ENCODE data around the gene PCDHB4. TPM values are rescaled to one million over a fixed set of nuclear protein-coding genes. Genes with fewer than 3 reads are reported as not detected.
"Not testable (repeated sequence)": the region's sequence is repeated elsewhere in the genome, so short reads cannot be mapped to it uniquely, and the experiment has no call there.

PCDHB4 gene
- total RNA-seq, 2 experiments from 2014 or later: not detected

DNA sequence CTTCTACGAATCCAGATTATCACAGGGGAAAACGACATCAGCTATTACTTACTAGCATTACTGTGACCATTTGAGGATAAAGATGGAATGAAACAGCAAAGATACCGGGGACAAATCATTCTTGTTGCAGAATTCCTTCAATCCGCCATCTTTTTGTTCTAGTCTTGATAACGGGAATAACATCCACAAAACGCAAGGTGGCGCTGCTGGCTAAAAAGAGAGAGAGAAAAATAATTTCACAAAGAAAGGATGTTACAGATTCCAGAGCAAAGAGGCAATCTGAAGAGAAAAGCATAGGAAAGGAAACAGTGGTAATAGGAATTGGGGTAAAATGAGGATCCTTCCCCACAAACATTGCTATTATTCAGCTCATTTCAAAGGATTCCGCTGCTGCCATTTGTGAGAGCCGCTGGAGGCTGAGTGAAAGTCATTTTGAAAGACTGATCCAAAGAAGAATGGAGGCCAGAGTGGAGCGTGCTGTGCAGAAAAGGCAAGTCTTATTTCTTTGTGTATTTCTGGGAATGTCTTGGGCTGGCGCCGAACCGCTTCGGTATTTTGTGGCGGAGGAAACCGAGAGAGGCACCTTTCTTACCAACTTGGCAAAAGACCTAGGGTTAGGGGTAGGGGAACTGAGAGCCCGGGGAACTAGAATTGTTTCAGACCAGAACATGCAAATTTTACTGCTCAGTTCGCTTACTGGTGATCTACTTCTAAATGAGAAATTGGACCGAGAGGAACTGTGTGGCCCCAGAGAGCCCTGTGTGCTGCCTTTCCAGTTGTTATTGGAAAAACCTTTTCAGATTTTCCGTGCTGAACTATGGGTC, 51.0 kb downstream of the PCDHB4 start, which contains the start of gene PCDHB7:
TSS of gene PCDHB7 (plus strand) at position 264 of the 824 bp plus-strand sequence. CDS start at position 456, 192 bp downstream.
- no peak within 1 kb of the TSS for H3K4me3 Mint-ChIP-seq
- H3K27me3 Mint-ChIP-seq: peaks cover 37% of the 10 kb centered on the region
- H3K9me3 Mint-ChIP-seq: peaks cover 12% of the 10 kb centered on the region
- peaks cover 2% of the 10 kb centered on the region for H3K4me1 Mint-ChIP-seq
- peaks cover 8% of the 10 kb centered on the region for H3K36me3 Mint-ChIP-seq
- no peak within 1 kb of the TSS for H3K27ac Mint-ChIP-seq
- DNase-seq: no peak

DNA sequence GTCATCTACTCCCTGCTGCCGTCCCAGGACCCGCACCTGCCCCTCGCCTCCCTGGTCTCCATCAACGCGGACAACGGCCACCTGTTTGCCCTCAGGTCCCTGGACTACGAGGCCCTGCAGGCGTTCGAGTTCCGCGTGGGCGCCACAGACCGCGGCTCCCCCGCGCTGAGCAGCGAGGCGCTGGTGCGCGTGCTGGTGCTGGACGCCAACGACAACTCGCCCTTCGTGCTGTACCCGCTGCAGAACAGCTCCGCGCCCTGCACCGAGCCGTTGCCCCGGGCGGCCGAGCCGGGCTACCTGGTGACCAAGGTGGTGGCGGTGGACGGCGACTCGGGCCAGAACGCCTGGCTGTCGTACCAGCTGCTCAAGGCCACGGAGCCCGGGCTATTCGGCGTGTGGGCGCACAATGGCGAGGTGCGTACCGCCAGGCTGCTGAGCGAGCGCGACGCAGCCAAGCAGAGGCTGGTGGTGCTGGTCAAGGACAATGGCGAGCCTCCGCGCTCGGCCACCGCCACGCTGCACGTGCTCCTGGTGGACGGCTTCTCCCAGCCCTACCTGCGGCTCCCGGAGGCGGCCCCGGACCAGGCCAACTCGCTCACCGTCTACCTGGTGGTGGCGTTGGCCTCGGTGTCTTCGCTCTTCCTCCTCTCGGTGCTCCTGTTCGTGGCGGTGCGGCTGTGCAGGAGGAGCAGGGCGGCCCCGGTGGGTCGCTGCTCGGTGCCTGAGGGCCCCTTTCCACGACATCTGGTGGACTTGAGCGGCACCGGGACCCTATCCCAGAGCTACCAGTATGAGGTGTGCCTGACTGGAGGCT, 52.9 kb downstream of the PCDHB4 start:
- not testable (repeated sequence) for H3K4me1 Mint-ChIP-seq, H3K4me3 Mint-ChIP-seq, H3K27ac Mint-ChIP-seq, DNase-seq, H3K36me3 Mint-ChIP-seq
- peaks cover 23% of the 10 kb centered on the region for H3K27me3 Mint-ChIP-seq
- peaks cover 12% of the 10 kb centered on the region for H3K9me3 Mint-ChIP-seq

Other genes with a start within 250 kb of the PCDHB4 start
- gene PCDHA12, start 246.5 kb upstream of the PCDHB4 start, total RNA-seq: not detected
- not detected for gene PCDHA13, start 239.7 kb upstream of the PCDHB4 start, total RNA-seq
- gene PCDHAC1, start 195.5 kb upstream of the PCDHB4 start, total RNA-seq: not detected
- not detected for gene PCDHAC2, start 155.3 kb upstream of the PCDHB4 start, total RNA-seq
- gene PCDHB1, start 70.4 kb upstream of the PCDHB4 start, total RNA-seq: not detected
- not detected for gene PCDHB2, start 27.2 kb upstream of the PCDHB4 start, total RNA-seq
- gene PCDHB3, start 21.3 kb upstream of the PCDHB4 start, total RNA-seq: not detected
- not detected for gene PCDHB5, start 13.4 kb downstream of the PCDHB4 start, total RNA-seq
- gene PCDHB6, start 28.2 kb downstream of the PCDHB4 start, total RNA-seq: not detected
- gene PCDHB7, start 50.8 kb downstream of the PCDHB4 start, total RNA-seq: not detected
- gene PCDHB8, start 56.0 kb downstream of the PCDHB4 start, total RNA-seq: not detected
- gene PCDHB16, start 60.6 kb downstream of the PCDHB4 start, total RNA-seq: not detected
- gene PCDHB9, start 65.3 kb downstream of the PCDHB4 start, total RNA-seq: not detected
- not detected for gene PCDHB10, start 70.5 kb downstream of the PCDHB4 start, total RNA-seq
- gene PCDHB11, start 77.8 kb downstream of the PCDHB4 start, total RNA-seq: not detected
- gene PCDHB12, start 86.9 kb downstream of the PCDHB4 start, total RNA-seq: not detected
- not detected for gene PCDHB13, start 92.1 kb downstream of the PCDHB4 start, total RNA-seq
- not detected for gene PCDHB14, start 101.5 kb downstream of the PCDHB4 start, total RNA-seq
- not detected for gene PCDHB15, start 123.6 kb downstream of the PCDHB4 start, total RNA-seq
- under 1 TPM in 1 of 2 experiments, not detected in 1; 0.21 TPM for gene SLC25A2, start 182.2 kb downstream of the PCDHB4 start, total RNA-seq
- 10 to 100 TPM; 60.4 to 60.5 TPM for gene TAF7, start 199.0 kb downstream of the PCDHB4 start, total RNA-seq
- not detected for gene PCDHGA1, start 208.7 kb downstream of the PCDHB4 start, total RNA-seq
- not detected for gene PCDHGA2, start 216.9 kb downstream of the PCDHB4 start, total RNA-seq
- not detected for gene PCDHGA3, start 222.0 kb downstream of the PCDHB4 start, total RNA-seq
- gene PCDHGB1, start 228.3 kb downstream of the PCDHB4 start, total RNA-seq: not detected
- gene PCDHGA4, start 233.2 kb downstream of the PCDHB4 start, total RNA-seq: under 1 TPM in 1 of 2 experiments, not detected in 1; 0.12 TPM
- under 1 TPM in 1 of 2 experiments, not detected in 1; 0.10 TPM for gene PCDHGB2, start 238.2 kb downstream of the PCDHB4 start, total RNA-seq
- under 1 TPM in 1 of 2 experiments, not detected in 1; 0.06 TPM for gene PCDHGA5, start 242.3 kb downstream of the PCDHB4 start, total RNA-seq
- not detected for gene PCDHGB3, start 248.4 kb downstream of the PCDHB4 start, total RNA-seq

Data from activated naive CD8-positive, alpha-beta T cell treated with anti-CD3 and anti-CD28 coated beads for 36 hours (primary cell).